Panc1 (cell line): ENCODE measurements around the gene DLGAP1. TPM values are rescaled to one million over a fixed set of nuclear protein-coding genes. Genes with fewer than 3 reads are reported as not detected.

Source experiments
- ATAC-seq: fragments of 200-7000 bp; cut with Tn5 transposase; 2 replicates; pipeline ENCODE4 v1.9.1; 2020; ENCODE audit warnings: mild to moderate bottlenecking, moderate library complexity
- BruUV-seq: library from RNA; stranded (reverse); fragments of 400-500 nt; replicated peaks from 2 replicates; lab custom pipeline; 2021; lab: Mats Ljungman, UMichigan
- CTCF ChIA-PET: fragments of 300-600 bp; sonication (Branson Sonifier 250); formaldehyde crosslinking; loops from one replicate; lab custom pipeline; 2022; ENCODE audit warnings: antibody characterized with exemption; lab: Charles Lee
- POLR2A ChIA-PET: fragments of 300-600 bp; sonication (Branson Sonifier 250); formaldehyde crosslinking; loops from one replicate; lab custom pipeline; 2022; ENCODE audit warnings: antibody characterized with exemption; lab: Charles Lee
- DNase-seq: peaks from one replicate; pipeline ENCODE4 v3.0.0-alpha.2; 2010; ENCODE audit warnings: low read depth, low spot score
- H3K27ac ChIP-seq: 2 replicates; pipeline ENCODE4 v1.5.1; 2011; ENCODE audit warnings: mild to moderate bottlenecking, low read length, inconsistent platforms
- H3K27me3 ChIP-seq: fragments of 200-500 bp; sonication (Bioruptor generic); 2 replicates; pipeline ENCODE4 v1.6.0; 2014; ENCODE audit warnings: low read length, inconsistent platforms; ENCODE audit not compliant: control insufficient read depth, insufficient read depth
- H3K36me3 ChIP-seq: fragments of 200-500 bp; sonication (Bioruptor generic); 2 replicates; pipeline ENCODE4 v1.5.1; 2014; ENCODE audit warnings: inconsistent platforms, mild to moderate bottlenecking, low read length, moderate library complexity; ENCODE audit not compliant: control insufficient read depth, insufficient read depth
- H3K4me1 ChIP-seq: 2 replicates; pipeline ENCODE4 v1.5.1; 2011; ENCODE audit warnings: inconsistent platforms, mild to moderate bottlenecking, low read length, moderate library complexity; ENCODE audit not compliant: control insufficient read depth, insufficient read depth
- H3K4me3 ChIP-seq, 2 experiments: 2 replicates each; pipeline ENCODE4 v1.5.1; 2011 to 2012; ENCODE audit warnings: low read depth in 2 of 2, low read length in 2 of 2, mild to moderate bottlenecking in 2 of 2, inconsistent platforms in 1 of 2, moderate library complexity in 1 of 2
- H3K9me3 ChIP-seq: fragments of 200-500 bp; sonication (Bioruptor generic); 2 replicates; pipeline ENCODE4 v1.5.1; 2014; ENCODE audit warnings: low read depth, mild to moderate bottlenecking, inconsistent platforms, low read length, moderate library complexity; ENCODE audit not compliant: control insufficient read depth, insufficient read depth
- POLR2AphosphoS5 ChIP-seq: IDR thresholded peaks from 2 replicates; pipeline ENCODE4 v1.6.1; 2012; ENCODE audit warnings: mild to moderate bottlenecking, low read depth, low read length, moderate library complexity
- TCF7L2 ChIP-seq: IDR thresholded peaks from 2 replicates; pipeline ENCODE4 v1.6.1; 2011; ENCODE audit warnings: mild to moderate bottlenecking, low read depth, low read length, inconsistent platforms
- in situ Hi-C: cut with HindIII; loops from 2 replicates; pipeline ENCODE4 v1.10.0; 2016; ENCODE audit warnings: low sequenced_read_pairs, low pct_unique_long_range_greater_than_20kb
- intact Hi-C: fragments of 100-400 bp; cut with micrococcal nuclease; formaldehyde crosslinking; loops from one replicate; pipeline ENCODE4 v1.10.0; 2022; ENCODE audit not compliant: unreplicated experiment
- total RNA-seq: library from RNA; stranded (reverse); gene quantifications from one replicate; pipeline ENCODE4 v1.2.1, GENCODE V29; 2021; ENCODE audit not compliant: unreplicated experiment
- TF ChIP-seq, protein P1 (sequence below), 2 experiments: IDR thresholded peaks; 2 replicates each; pipeline ENCODE4 v1.6.1; 2011 to 2012; ENCODE audit warnings: low read depth in 2 of 2, control low read depth in 1 of 2, low read length in 1 of 2, mild to moderate bottlenecking in 1 of 2, moderate library complexity in 1 of 2; ENCODE audit not compliant: insufficient read depth in 1 of 2
- TF ChIP-seq, protein P2 (sequence below): fragments of 450-650 bp; IDR thresholded peaks from 2 replicates; pipeline ENCODE4 v1.5.1; 2017; ENCODE audit warnings: mild to moderate bottlenecking

Gene DLGAP1
- total RNA-seq, 1 experiment from 2014 or later, result 1.8 TPM

DNA sequence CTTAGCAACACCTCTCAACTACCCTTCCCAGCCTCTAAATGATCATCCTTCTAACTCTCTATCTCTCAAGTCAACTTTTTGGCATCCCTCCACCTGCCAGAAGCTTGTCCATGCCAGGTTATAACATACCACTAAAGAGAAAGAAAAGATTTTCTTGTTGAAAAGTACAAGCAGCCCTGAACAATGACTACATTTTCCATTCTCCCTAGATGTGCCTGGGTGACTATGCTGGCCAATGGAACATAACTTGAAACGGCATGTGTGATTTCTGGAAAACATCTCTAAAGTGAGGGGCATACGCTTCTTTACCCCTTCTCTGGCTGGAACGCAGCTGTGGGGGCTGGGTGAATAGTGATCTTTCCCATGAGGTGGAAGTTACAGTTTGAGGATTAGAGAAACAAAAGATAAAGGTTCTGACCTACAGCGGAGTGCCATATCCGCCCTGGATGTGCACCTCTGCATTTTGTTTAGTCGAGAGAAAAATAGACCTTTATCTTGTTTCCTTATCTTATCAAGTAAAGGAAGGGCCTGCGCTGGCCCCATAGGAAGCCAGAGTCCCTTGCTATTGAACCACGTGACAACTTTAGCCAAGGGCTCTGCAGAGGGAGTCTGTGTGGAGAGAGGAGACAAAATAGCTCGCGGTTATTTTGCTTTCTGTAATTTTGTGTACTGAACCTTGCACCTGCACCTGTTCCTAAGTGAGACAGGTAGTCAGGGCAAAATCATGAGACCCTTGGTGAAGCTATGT lies 568.4 kb downstream of the DLGAP1 start:
- no peak for TF ChIP-seq POLR2AphosphoS5
- TF ChIP-seq, protein P1, sequence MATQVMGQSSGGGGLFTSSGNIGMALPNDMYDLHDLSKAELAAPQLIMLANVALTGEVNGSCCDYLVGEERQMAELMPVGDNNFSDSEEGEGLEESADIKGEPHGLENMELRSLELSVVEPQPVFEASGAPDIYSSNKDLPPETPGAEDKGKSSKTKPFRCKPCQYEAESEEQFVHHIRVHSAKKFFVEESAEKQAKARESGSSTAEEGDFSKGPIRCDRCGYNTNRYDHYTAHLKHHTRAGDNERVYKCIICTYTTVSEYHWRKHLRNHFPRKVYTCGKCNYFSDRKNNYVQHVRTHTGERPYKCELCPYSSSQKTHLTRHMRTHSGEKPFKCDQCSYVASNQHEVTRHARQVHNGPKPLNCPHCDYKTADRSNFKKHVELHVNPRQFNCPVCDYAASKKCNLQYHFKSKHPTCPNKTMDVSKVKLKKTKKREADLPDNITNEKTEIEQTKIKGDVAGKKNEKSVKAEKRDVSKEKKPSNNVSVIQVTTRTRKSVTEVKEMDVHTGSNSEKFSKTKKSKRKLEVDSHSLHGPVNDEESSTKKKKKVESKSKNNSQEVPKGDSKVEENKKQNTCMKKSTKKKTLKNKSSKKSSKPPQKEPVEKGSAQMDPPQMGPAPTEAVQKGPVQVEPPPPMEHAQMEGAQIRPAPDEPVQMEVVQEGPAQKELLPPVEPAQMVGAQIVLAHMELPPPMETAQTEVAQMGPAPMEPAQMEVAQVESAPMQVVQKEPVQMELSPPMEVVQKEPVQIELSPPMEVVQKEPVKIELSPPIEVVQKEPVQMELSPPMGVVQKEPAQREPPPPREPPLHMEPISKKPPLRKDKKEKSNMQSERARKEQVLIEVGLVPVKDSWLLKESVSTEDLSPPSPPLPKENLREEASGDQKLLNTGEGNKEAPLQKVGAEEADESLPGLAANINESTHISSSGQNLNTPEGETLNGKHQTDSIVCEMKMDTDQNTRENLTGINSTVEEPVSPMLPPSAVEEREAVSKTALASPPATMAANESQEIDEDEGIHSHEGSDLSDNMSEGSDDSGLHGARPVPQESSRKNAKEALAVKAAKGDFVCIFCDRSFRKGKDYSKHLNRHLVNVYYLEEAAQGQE (IDR thresholded peaks at IDR 0.05; ENCODE audit: insufficient read depth in 1 of 2, low read depth in 2 of 2, low read length in 1 of 2), result no peak
- Histone ChIP-seq H3K36me3 (no peaks in the 10 kb centered on the region), H3K4me3 (no peak overlapping the region), H3K4me1 (no peaks in the 10 kb centered on the region), H3K9me3 (no peaks in the 10 kb centered on the region), H3K27me3 (no peaks in the 10 kb centered on the region), H3K27ac (no peak overlapping the region)
- ATAC-seq (no peak), DNase-seq (no peak)
- POLR2A ChIA-PET, result no interaction called here
- CTCF ChIA-PET, result interaction anchor here (0.6 kb wide), 1 partner anchor 112 kb away, joined by 3 read pairs; no protein-coding TSS in a partner anchor
- in situ Hi-C loops, result no loop called here
- intact Hi-C loops, result no loop called here
- BruUV-seq, result no TSS peak

DNA sequence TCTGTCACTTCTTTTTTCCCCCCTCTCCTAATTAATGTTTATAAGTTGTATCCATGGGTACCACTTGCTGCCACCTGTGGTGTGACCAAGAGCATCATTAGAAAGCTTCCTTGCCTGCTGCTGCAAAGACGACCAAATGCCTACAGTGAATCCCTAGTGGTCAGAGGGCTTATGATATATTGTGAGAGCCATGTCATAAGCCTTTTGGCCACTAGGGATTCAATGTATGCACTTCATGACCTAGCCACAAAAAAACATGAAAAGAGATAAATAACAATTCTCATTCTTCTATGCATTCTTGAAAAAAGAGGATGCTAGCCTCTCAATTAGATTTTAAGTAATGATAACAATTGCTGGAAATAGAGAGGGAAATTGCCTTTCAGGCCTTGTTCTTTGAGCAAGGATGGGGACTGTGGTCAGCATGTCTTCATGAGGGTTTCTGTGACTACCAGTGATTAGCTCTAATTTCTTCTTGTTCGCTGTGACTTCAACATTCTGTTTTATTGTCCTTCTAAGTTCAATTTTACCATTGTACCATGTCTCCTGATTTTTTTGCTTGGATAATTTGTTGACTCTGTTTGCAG lies 569.8 kb downstream of the DLGAP1 start:
- Histone ChIP-seq H3K4me3 (no peak overlapping the region), H3K27me3 (no peaks in the 10 kb centered on the region), H3K27ac (no peak overlapping the region), H3K4me1 (no peaks in the 10 kb centered on the region), H3K9me3 (no peaks in the 10 kb centered on the region), H3K36me3 (no peaks in the 10 kb centered on the region)
- ATAC-seq (peak; percentile 70; the same call in 1 of the 2 replicates), DNase-seq (no peak)
- ChIA-PET CTCF (interaction anchor here (0.6 kb wide), 1 partner anchor 198 kb away, joined by 3 read pairs; no protein-coding TSS in a partner anchor), POLR2A (interaction anchor here (0.6 kb wide), 1 partner anchor 58 kb away, joined by 4 read pairs; no protein-coding TSS in a partner anchor)
- intact Hi-C loops, result no loop called here
- TF ChIP-seq, protein P2, sequence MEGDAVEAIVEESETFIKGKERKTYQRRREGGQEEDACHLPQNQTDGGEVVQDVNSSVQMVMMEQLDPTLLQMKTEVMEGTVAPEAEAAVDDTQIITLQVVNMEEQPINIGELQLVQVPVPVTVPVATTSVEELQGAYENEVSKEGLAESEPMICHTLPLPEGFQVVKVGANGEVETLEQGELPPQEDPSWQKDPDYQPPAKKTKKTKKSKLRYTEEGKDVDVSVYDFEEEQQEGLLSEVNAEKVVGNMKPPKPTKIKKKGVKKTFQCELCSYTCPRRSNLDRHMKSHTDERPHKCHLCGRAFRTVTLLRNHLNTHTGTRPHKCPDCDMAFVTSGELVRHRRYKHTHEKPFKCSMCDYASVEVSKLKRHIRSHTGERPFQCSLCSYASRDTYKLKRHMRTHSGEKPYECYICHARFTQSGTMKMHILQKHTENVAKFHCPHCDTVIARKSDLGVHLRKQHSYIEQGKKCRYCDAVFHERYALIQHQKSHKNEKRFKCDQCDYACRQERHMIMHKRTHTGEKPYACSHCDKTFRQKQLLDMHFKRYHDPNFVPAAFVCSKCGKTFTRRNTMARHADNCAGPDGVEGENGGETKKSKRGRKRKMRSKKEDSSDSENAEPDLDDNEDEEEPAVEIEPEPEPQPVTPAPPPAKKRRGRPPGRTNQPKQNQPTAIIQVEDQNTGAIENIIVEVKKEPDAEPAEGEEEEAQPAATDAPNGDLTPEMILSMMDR, result peak; percentile 59
- no peak for TF ChIP-seq POLR2AphosphoS5
- in situ Hi-C loops, result no loop called here
- no TSS peak for BruUV-seq

DNA sequence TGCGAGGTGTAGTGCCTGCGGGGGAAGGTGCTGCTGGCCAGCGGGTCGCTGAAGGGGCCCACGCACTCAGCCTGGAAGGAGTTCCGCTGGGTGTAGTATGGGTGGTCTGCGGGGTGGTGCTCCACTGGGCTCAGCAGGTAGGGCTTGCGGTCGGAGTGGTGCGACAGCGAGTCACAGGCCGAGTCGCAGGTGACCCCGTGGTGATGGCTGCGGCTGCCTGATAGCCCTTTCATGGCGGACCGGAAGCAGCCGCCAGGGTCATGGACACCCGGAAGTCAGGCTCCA lies 575.3 kb downstream of the DLGAP1 start:
- in situ Hi-C loops (no loop called here), intact Hi-C loops (no loop called here)
- BruUV-seq, result no TSS peak
- ATAC-seq, result no peak
- ChIA-PET POLR2A (no interaction called here), CTCF (no interaction called here)
- Histone ChIP-seq H3K27ac (no peak overlapping the region), H3K36me3 (no peaks in the 10 kb centered on the region), H3K4me1 (no peaks in the 10 kb centered on the region), H3K4me3 (no peak overlapping the region), H3K27me3 (no peaks in the 10 kb centered on the region; the same call in 1 of the 2 replicates), H3K9me3 (no peaks in the 10 kb centered on the region)
- no peak for DNase-seq
- TF ChIP-seq, protein P1 (IDR thresholded peaks at IDR 0.05; ENCODE audit: insufficient read depth in 1 of 2, low read depth in 2 of 2, low read length in 1 of 2), result no peak
- TF ChIP-seq, protein P2, result no peak
- TF ChIP-seq POLR2AphosphoS5 (no peak), TCF7L2 (no peak)
